ENCODE measurements around the gene TDRD10. TPM values are rescaled to one million over a fixed set of nuclear protein-coding genes. Genes with fewer than 3 reads are reported as not detected.

The TDRD10 gene
- total RNA-seq, 1 experiment from 2014 or later = not detected

- DNase-seq (ENCODE audit: low spot score) = no peak
These were observed 51.3 kb downstream of the TDRD10 start for GRCh38 chr1:154553056-154554030.

DNA sequence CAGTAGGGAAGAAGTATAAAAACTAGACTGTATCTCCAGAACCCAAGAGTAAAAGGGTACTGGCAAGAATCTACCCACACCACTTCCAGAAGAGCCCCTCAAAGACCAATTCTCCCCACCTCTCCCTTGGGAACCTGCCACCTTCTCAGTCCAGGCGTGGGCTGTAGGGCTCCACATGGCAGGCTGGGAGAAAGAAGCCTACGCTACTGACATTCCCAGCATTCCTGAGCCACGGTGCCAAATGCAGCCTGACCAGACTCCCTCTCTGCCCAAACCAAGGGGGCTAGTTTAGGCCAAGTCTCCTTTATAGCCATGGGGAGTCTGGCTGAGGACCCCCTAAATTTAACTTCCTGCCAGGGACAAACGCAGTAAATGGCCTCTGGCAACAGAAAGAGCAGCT is 54.4 kb downstream of the TDRD10 start:
- DNase-seq (ENCODE audit: low spot score) = peak; percentile 30

DNA sequence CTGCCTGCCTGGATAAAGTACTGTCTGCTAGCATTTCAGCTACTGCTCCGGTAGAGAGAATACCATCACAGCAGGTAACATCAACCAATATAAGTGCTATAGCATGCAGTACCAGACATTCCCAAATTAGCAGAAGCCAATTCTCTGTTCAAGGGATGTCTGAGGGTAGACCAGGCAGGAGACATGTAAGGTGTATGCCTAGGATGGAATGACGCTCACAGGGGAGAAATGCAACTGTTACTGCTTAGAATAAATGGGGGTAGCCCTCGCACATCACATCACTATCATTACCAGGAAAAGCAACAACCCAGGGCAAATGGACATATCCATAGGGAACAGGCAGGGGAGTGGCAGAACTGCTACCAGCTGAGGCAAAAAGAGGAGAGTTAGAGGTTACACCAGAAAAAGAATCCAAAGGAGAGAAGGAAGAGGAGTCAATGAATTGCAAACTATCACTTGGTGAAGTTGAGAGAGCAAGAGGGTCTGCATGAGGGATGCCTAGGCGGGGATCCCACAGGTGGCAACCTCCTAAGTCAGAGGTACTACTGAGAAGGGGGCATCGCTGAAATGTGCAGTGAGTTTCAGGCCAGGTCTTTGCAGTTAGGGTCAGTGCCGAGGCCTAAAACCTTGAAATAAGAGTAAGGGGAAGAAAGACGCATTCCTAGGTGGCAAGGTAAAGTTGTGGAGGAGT is 55.4 kb downstream of the TDRD10 start:
- no peak for DNase-seq (ENCODE audit: low spot score)

GRCh38 chr1:154557939-154558719 is 56.1 kb downstream of the TDRD10 start, which contains the start of gene UBE2Q1:
Gene UBE2Q1 (minus strand): TSS chr1:154558662. CDS start chr1:154558553, 109 bp downstream.
- no peak for DNase-seq (ENCODE audit: low spot score)

DNA sequence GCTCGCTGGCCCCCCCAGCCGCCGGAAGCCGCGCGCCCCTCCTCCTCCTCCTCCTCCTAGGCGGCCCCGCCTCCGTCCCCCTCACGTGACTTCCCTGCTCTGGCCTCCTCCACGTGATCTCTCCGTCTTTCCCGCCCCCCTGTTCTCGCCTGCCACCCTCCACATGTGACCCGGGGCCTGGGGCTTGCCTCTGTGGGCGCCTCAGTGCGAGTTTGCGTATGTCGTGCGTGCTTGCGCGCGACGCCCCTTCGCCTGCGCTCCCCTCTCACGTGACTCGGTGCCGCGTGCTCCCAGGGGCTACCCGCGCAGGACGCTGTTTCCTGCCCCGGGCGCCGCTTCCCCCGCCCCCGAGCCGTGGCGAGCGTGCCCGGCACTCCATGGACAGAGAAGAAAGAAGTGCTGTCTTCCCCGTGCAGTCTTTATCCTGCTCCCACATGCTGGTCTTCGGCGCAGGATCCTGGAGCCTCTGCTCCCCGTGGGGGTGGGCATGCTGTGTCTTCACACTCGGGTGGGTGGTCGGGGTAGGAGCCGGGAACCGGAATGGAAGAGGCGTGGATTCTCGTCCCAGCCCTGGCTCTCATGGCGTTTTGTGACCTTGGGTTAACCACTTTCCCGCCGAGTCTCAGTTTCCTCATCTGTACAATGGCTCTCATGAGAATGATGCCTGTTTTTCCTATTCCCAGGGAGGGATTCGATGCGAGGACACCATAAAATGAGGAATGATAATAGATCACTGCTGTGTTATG is 56.9 kb downstream of the TDRD10 start:
- peak; percentile 97 for DNase-seq (ENCODE audit: low spot score)

DNA sequence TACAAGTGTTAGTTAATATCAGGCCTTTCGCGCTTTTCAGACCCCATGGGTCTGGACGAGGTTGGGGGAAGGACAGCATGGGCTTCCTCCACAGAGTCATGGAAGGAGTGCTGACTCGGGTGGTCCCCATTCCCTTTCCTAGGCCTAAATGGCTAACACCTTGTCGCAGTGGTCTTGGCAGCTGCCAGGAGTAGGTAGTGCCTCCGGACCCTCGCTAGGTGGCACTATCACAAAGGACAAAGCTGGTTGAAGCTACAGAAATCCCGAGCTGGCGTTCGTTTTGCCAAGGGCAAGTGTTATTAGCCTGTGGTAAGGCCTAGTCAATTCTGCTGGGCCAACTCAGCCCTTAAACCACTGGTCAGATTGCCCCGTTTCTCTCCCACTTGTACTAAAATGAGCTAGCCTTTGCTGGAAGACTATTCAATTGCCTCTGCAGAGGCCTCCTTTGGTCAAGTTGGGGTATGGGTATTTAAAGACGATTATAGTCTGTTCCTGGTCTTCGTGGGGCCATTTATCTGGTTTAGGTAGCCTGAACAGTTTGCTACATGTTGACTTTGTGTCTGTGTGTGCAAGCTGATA is 57.5 kb downstream of the TDRD10 start:
- peak; percentile 96 for DNase-seq (ENCODE audit: low spot score)

- no peak for DNase-seq (ENCODE audit: low spot score)
These were observed 63.9 kb downstream of the TDRD10 start for GRCh38 chr1:154565876-154566275.

DNA sequence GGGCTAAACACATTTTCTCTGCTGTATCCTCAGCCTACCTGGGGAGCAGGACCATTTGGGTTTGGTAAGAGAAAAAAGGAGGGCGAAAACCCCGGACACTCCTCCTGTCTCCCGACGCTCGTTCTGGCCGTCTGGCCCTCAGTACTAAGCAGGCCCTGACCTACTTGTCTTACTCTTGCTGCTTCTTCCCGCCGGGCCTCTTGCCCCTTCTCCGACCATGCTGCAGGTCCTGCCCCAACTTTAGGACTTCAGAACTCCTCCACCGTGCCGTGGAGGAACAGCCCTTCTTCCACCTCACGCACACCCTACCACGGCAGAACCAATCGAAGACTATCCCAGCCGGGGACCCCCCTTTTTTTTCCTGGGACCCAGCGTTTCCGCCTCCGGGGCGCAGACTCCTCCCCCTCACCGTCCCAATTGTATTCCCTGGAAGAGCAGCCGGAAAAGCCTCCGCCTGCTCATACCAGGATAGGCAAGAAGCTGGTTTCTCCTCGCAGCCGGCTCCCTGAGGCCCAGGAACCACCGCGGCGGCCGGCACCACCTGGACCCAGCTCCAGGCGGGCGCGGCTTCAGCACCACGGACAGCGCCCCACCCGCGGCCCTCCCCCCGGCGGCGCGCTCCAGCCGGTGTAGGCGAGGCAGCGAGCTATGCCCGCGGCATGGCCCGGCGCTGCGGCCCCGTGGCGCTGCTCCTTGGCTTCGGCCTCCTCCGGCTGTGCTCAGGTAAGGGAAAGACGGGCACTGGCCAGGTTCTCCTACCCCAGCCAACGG is 65.6 kb downstream of the TDRD10 start, which contains the start of gene CHRNB2:
Gene CHRNB2 (plus strand): TSS at position 393 of the 771 bp plus-strand sequence. CDS start 267 bp downstream, at position 660.
- DNase-seq (ENCODE audit: low spot score) = peak; percentile 22

GRCh38 chr1:154568157-154568815 is 66.3 kb downstream of the TDRD10 start:
- DNase-seq (ENCODE audit: low spot score) = no peak

GRCh38 chr1:154571244-154571963 is 69.4 kb downstream of the TDRD10 start:
- no peak for DNase-seq (ENCODE audit: low spot score)

DNA sequence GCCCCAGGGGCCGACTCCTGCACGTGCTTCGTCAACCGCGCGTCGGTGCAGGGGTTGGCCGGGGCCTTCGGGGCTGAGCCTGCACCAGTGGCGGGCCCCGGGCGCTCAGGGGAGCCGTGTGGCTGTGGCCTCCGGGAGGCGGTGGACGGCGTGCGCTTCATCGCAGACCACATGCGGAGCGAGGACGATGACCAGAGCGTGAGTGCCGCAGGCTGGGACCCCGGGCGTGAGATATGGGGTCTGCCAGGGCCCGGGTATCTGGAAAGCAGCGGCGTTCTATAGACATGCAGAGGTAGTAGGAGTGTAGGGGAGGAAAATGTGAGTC is 69.9 kb downstream of the TDRD10 start:
- no peak for DNase-seq (ENCODE audit: low spot score)

GRCh38 chr1:154572468-154573167 is 70.6 kb downstream of the TDRD10 start:
- DNase-seq (ENCODE audit: low spot score) = no peak

DNA sequence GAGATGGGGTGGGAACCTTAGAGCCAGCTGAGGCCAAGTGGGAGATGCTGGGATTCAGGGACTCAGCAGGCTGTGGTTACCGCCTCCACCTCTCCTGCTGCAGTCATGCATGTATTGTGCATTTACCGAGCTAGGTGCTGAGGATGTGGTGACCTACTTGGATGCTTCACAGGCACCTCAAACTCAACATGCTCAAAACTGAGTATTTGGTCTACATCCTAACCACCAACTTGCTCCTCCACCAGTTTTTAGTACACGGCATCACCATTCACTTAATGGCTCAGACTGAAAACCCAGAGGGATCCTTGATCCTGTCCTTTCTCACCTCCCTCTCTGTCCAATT is 71.1 kb downstream of the TDRD10 start:
- DNase-seq (ENCODE audit: low spot score) = no peak

DNA sequence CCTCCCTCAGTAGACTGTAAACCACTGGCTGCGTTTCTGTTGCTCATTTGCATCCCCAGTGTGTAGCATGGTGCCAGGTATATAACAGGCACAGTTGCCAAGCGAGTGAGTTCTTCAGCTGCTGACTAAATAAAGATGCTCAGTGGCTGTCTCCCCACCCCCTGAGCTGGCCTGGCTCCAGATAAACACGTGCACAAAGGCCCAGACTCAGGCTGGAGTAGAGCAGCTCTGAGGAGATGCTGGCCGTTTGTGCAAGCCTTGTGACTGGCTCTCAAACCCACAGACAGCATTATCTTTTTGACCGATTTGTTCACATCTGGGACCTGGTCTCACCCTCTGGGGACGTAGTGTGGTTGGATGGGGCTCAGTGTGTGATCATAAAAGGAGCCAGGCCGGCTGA is 72.7 kb downstream of the TDRD10 start:
- peak; percentile 39 for DNase-seq (ENCODE audit: low spot score)

- DNase-seq (ENCODE audit: low spot score) = no peak
These were observed 73.3 kb downstream of the TDRD10 start for GRCh38 chr1:154575147-154575927.

DNA sequence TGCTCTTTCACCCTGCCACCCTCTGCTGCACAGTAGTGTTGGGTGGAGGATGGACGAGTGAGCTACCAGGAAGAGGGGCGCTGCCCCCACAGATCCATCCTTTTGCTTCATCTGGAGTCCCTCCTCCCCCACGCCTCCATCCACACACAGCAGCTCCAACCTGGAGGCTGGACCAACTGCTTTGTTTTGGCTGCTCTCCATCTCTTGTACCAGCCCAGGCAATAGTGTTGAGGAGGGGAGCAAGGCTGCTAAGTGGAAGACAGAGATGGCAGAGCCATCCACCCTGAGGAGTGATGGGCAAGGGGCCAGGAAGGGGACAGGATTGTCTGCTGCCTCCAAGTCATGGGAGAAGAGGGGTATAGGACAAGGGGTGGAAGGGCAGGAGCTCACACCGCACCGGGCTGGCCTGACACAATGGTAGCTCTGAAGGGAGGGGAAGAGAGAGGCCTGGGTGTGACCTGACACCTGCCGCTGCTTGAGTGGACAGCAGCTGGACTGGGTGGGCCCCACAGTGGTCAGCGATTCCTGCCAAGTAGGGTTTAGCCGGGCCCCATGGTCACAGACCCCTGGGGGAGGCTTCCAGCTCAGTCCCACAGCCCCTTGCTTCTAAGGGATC is 74.0 kb downstream of the TDRD10 start:
- DNase-seq (ENCODE audit: low spot score) = no peak

Measured in A172 (cell line).